ENCODE data around the gene GATD1.
"Not testable (repeated sequence)": the region's sequence is repeated elsewhere in the genome, so short reads cannot be mapped to it uniquely, and the experiment has no call there.

GATD1 gene

GRCh38 chr11:742156-742546 is 35.1 kb downstream of the GATD1 start:
- Histone ChIP-seq H3K9ac (ENCODE audit: low read depth, low read length) (no peak overlapping the region), H3K27ac (ENCODE audit: low read length) (no peak overlapping the region), H3K4me1 (ENCODE audit: insufficient read depth, low read length) (peaks cover 3% of the 10 kb centered on the region; the same call in 1 of the 2 replicates), H3K27me3 (ENCODE audit: insufficient read depth, low read length) (no peaks in the 10 kb centered on the region), H3K9me3 (ENCODE audit: insufficient read depth, low read depth, low read length) (no peaks in the 10 kb centered on the region), H3K4me3 (ENCODE audit: low read length) (no peak overlapping the region), H3K36me3 (ENCODE audit: insufficient read depth, low read depth, low read length) (no peaks in the 10 kb centered on the region)

- not testable (repeated sequence) for H3K4me3 ChIP-seq (ENCODE audit: low read length); H3K9me3 ChIP-seq (ENCODE audit: insufficient read depth, low read depth, low read length); H3K27me3 ChIP-seq (ENCODE audit: insufficient read depth, low read length); H3K9ac ChIP-seq (ENCODE audit: low read depth, low read length); H3K27ac ChIP-seq (ENCODE audit: low read length); H3K36me3 ChIP-seq (ENCODE audit: insufficient read depth, low read depth, low read length); H3K4me1 ChIP-seq (ENCODE audit: insufficient read depth, low read length)
Observed at GRCh38 chr11:737899-738298, 39.4 kb downstream of the GATD1 start.

GRCh38 chr11:737366-737765 is 39.9 kb downstream of the GATD1 start:
- Histone ChIP-seq H3K27me3 (ENCODE audit: insufficient read depth, low read length) (no peaks in the 10 kb centered on the region), H3K27ac (ENCODE audit: low read length) (no peak overlapping the region), H3K4me1 (ENCODE audit: insufficient read depth, low read length) (no peaks in the 10 kb centered on the region), H3K9me3 (ENCODE audit: insufficient read depth, low read depth, low read length) (no peaks in the 10 kb centered on the region), H3K9ac (ENCODE audit: low read depth, low read length) (no peak overlapping the region), H3K4me3 (ENCODE audit: low read length) (no peak overlapping the region), H3K36me3 (ENCODE audit: insufficient read depth, low read depth, low read length) (no peaks in the 10 kb centered on the region)

GRCh38 chr11:734541-734940 is 42.7 kb downstream of the GATD1 start:
- H3K36me3 ChIP-seq (ENCODE audit: insufficient read depth, low read depth, low read length); H3K9ac ChIP-seq (ENCODE audit: low read depth, low read length); H3K9me3 ChIP-seq (ENCODE audit: insufficient read depth, low read depth, low read length); H3K4me3 ChIP-seq (ENCODE audit: low read length); H3K4me1 ChIP-seq (ENCODE audit: insufficient read depth, low read length); H3K27ac ChIP-seq (ENCODE audit: low read length); H3K27me3 ChIP-seq (ENCODE audit: insufficient read depth, low read length): not testable (repeated sequence)

GRCh38 chr11:733072-733471 is 44.2 kb downstream of the GATD1 start:
- H3K36me3 ChIP-seq (ENCODE audit: insufficient read depth, low read depth, low read length), result no peaks in the 10 kb centered on the region
- no peaks in the 10 kb centered on the region for H3K9me3 ChIP-seq (ENCODE audit: insufficient read depth, low read depth, low read length)
- H3K27ac ChIP-seq (ENCODE audit: low read length), result no peak overlapping the region
- H3K4me1 ChIP-seq (ENCODE audit: insufficient read depth, low read length), result no peaks in the 10 kb centered on the region
- H3K4me3 ChIP-seq (ENCODE audit: low read length), result no peak overlapping the region
- H3K9ac ChIP-seq (ENCODE audit: low read depth, low read length), result no peak overlapping the region
- no peaks in the 10 kb centered on the region for H3K27me3 ChIP-seq (ENCODE audit: insufficient read depth, low read length)

GRCh38 chr11:729492-730074 is 47.7 kb downstream of the GATD1 start:
- Histone ChIP-seq H3K27me3 (ENCODE audit: insufficient read depth, low read length) (peaks cover 32% of the 10 kb centered on the region), H3K9ac (ENCODE audit: low read depth, low read length) (no peak overlapping the region), H3K36me3 (ENCODE audit: insufficient read depth, low read depth, low read length) (no peaks in the 10 kb centered on the region), H3K27ac (ENCODE audit: low read length) (no peak overlapping the region), H3K4me1 (ENCODE audit: insufficient read depth, low read length) (no peaks in the 10 kb centered on the region), H3K9me3 (ENCODE audit: insufficient read depth, low read depth, low read length) (no peaks in the 10 kb centered on the region), H3K4me3 (ENCODE audit: low read length) (no peak overlapping the region)

GRCh38 chr11:728901-729491 is 48.3 kb downstream of the GATD1 start:
- H3K4me1 ChIP-seq (ENCODE audit: insufficient read depth, low read length), result no peaks in the 10 kb centered on the region
- H3K27ac ChIP-seq (ENCODE audit: low read length), result no peak overlapping the region
- peaks cover 36% of the 10 kb centered on the region for H3K27me3 ChIP-seq (ENCODE audit: insufficient read depth, low read length)
- no peak overlapping the region for H3K4me3 ChIP-seq (ENCODE audit: low read length)
- no peaks in the 10 kb centered on the region for H3K9me3 ChIP-seq (ENCODE audit: insufficient read depth, low read depth, low read length)
- no peak overlapping the region for H3K9ac ChIP-seq (ENCODE audit: low read depth, low read length)
- no peaks in the 10 kb centered on the region for H3K36me3 ChIP-seq (ENCODE audit: insufficient read depth, low read depth, low read length)

GRCh38 chr11:727859-728748 is 49.2 kb downstream of the GATD1 start:
- H3K27ac ChIP-seq (ENCODE audit: low read length), result no peak overlapping the region
- H3K4me3 ChIP-seq (ENCODE audit: low read length), result no peak overlapping the region
- no peak overlapping the region for H3K9ac ChIP-seq (ENCODE audit: low read depth, low read length)

GRCh38 chr11:727281-727701 is 50.0 kb downstream of the GATD1 start:
- Histone ChIP-seq H3K4me3 (ENCODE audit: low read length) (no peak overlapping the region), H3K9me3 (ENCODE audit: insufficient read depth, low read depth, low read length) (no peaks in the 10 kb centered on the region), H3K9ac (ENCODE audit: low read depth, low read length) (no peak overlapping the region), H3K27ac (ENCODE audit: low read length) (no peak overlapping the region), H3K36me3 (ENCODE audit: insufficient read depth, low read depth, low read length) (no peaks in the 10 kb centered on the region), H3K27me3 (ENCODE audit: insufficient read depth, low read length) (peaks cover 36% of the 10 kb centered on the region), H3K4me1 (ENCODE audit: insufficient read depth, low read length) (no peaks in the 10 kb centered on the region)

More at GRCh38 chr11:727859-728748, 49.2 kb downstream of the GATD1 start:
- Histone ChIP-seq H3K36me3 (ENCODE audit: insufficient read depth, low read depth, low read length) (no peaks in the 10 kb centered on the region), H3K4me1 (ENCODE audit: insufficient read depth, low read length) (no peaks in the 10 kb centered on the region), H3K9me3 (ENCODE audit: insufficient read depth, low read depth, low read length) (no peaks in the 10 kb centered on the region), H3K27me3 (ENCODE audit: insufficient read depth, low read length) (peaks cover 36% of the 10 kb centered on the region)

- no peaks in the 10 kb centered on the region for H3K36me3 ChIP-seq (ENCODE audit: insufficient read depth, low read depth, low read length)
Observed at GRCh38 chr11:726278-727220, 50.7 kb downstream of the GATD1 start.

GRCh38 chr11:725624-726202 is 51.6 kb downstream of the GATD1 start:
- no peaks in the 10 kb centered on the region for H3K9me3 ChIP-seq (ENCODE audit: insufficient read depth, low read depth, low read length)
- H3K36me3 ChIP-seq (ENCODE audit: insufficient read depth, low read depth, low read length), result no peaks in the 10 kb centered on the region
- H3K27ac ChIP-seq (ENCODE audit: low read length), result no peak overlapping the region
- no peak overlapping the region for H3K9ac ChIP-seq (ENCODE audit: low read depth, low read length)
- H3K27me3 ChIP-seq (ENCODE audit: insufficient read depth, low read length), result peaks cover 40% of the 10 kb centered on the region
- peak overlapping the region; percentile 50; the same call in 1 of the 2 replicates for H3K4me3 ChIP-seq (ENCODE audit: low read length)
- H3K4me1 ChIP-seq (ENCODE audit: insufficient read depth, low read length), result no peaks in the 10 kb centered on the region

More at GRCh38 chr11:726278-727220, 50.7 kb downstream of the GATD1 start:
- Histone ChIP-seq H3K27ac (ENCODE audit: low read length) (no peak overlapping the region), H3K27me3 (ENCODE audit: insufficient read depth, low read length) (peaks cover 36% of the 10 kb centered on the region), H3K4me3 (ENCODE audit: low read length) (peak overlapping the region; percentile 50; the same call in 1 of the 2 replicates), H3K9ac (ENCODE audit: low read depth, low read length) (peak overlapping the region; percentile 37; the same call in 1 of the 2 replicates), H3K4me1 (ENCODE audit: insufficient read depth, low read length) (no peaks in the 10 kb centered on the region), H3K9me3 (ENCODE audit: insufficient read depth, low read depth, low read length) (no peaks in the 10 kb centered on the region)

All from iPS-20b (cell line).